Urothelium cell line (cell line): Measurements from ENCODE around the gene MARCHF11.

Experiments
- DNase-seq: peaks from one replicate; pipeline ENCODE4 v3.0.0; 2011; ENCODE audit warnings: low spot score, mixed read lengths
- FAIRE-seq: peaks from 2 replicates; lab custom pipeline; 2011; peaks lifted over from hg19 to GRCh38; lab: Jason Lieb, UNC

MARCHF11 gene

DNA sequence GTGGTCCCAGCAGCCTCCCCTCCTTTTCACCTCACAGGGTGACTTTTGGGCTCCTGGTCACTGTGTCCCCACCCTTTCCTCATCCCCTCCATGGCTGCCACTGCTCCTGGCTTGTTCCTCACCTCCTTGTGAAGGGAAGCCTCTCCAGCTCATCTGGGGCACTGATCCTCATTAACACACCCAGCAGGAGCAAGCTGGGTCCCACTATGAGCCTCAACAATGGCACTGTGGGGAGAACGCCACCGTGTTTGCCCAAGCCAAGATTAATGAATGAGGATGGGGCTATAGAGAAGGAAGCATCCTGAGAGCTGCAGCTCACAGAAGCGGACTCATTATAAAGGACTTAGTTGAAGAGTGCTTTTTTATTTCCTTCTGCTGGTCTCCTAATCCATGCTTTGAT, 118.4 kb downstream of the MARCHF11 start:
- DNase-seq (no peak), FAIRE-seq (no peak)

DNA sequence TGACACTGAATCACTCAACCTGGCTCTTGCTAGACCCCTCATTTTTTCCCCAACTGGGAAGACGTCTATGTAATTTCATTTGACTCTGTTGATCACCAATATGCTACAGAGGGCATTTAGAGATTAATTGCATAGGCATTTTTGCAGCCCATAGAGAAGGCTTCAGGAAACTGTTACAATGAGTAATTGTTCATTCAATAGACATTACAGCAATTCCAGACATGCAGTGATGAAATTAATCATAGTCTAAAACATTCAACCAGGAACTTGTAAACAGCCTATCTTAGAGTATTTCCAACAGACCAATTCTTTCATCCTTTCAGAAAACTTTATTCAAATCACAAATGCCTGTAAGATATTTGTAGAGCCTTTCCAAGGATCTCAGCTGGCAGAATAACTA, 122.3 kb downstream of the MARCHF11 start:
- DNase-seq (no peak), FAIRE-seq (no peak)

DNA sequence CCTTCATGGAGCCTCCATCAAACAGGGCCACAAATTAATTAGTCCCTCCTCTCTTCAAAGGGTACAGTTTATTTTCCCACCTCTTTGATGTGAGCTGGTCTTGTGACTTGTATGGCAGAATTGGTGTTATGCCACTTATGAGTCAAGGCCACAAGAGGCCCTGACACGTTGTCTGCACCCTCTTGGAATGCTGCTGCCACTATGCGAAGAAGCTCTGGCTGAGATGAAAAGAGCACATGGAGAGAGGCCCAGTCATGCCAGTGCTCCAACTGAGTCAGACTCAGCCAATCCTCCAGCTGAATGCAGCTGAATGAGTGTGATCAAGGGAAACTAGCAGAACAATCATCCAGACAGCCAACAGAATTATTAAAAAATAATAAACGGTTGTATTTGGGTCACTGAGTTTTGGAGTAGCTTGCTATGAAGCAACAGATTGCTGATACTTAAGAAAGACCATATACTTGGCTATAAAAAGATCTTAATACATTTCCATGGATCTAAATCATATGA, 128.3 kb downstream of the MARCHF11 start:
- no peak for FAIRE-seq
- no peak for DNase-seq

DNA sequence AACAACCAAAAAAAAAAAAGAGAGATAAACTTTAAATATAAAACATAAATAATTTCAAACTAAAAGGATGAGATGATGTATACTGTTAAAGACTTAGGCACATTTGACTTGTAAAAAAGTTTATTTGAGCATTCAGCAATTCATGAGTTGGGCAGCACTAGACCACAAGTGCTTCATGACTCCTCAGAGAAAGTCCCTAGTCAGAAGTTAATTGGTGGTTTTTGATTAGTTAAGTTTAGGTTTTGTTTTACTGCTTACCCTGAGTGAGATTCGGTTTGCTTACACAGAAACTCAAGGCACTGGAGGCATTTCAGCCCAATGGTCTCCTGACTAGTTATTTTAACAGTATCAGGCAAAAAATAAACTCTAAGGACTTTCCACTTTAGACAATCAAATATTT, 129.2 kb downstream of the MARCHF11 start:
- FAIRE-seq (no peak), DNase-seq (no peak)

DNA sequence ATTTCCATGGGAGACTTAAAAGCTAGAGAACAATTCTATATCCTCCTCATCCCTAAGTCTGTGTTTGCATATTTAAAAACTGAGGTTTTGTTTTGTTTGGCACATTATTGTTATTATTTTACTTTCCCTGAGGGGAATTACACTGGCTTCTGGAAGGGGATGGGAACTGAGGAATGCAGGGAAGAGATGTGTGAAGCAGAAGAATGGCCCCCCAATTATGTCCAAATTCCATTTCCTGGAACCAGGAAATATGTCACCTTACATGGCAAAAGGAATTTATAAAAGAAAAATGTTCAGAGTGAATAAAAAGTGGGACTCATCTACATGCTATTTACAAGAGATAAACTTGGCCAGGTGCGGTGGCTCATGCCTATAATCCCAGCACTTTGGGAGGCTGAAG, 129.8 kb downstream of the MARCHF11 start:
- no peak for FAIRE-seq
- DNase-seq: no peak

DNA sequence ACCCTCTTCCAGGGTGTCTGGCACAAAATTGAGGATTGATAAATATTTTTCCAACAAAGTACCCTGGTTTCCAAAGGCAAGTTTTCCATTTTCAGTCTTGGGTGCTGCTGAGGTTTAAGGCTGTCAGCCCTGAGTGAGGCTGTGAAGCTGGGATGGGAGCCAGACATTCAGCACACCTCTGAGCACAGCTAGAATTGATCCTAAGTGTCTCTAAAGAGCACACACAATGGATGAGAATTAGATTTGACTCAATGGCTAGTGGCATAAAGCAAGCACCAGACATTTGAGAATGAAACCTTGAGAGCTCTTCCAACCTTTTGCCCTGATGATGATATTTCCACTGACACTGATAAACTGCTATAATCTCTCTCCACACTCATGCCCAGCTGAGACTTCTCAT, 131.5 kb downstream of the MARCHF11 start:
- no peak for FAIRE-seq
- DNase-seq: no peak

DNA sequence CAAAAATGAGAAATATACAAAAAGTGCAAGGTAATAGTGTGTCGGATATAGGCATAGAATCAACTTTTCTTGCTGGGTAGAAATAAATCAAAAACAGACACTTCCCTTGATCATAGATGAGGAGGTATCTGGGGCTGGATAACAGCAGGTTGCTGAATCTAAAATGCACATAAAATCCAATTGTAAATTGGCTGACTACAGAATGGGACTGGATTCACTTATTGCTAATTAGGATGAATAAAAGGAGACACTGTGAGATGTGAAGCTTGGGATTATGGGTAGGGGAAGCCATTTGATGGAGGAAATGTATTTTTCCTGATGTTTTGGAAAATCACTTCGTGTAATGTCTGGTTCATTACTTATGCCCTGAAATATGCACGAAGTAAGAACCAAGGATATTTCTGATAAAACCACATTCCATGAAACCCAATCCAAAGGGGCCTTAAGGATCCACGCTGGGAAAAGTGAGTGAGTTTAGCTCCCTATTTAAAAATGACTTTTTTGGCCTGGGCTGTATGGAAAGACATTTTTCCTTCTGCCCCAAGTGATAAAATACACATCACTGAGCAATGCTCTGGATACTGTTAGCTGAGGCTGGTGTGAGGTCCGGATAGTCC, 136.1 kb downstream of the MARCHF11 start:
- FAIRE-seq: no peak

DNA sequence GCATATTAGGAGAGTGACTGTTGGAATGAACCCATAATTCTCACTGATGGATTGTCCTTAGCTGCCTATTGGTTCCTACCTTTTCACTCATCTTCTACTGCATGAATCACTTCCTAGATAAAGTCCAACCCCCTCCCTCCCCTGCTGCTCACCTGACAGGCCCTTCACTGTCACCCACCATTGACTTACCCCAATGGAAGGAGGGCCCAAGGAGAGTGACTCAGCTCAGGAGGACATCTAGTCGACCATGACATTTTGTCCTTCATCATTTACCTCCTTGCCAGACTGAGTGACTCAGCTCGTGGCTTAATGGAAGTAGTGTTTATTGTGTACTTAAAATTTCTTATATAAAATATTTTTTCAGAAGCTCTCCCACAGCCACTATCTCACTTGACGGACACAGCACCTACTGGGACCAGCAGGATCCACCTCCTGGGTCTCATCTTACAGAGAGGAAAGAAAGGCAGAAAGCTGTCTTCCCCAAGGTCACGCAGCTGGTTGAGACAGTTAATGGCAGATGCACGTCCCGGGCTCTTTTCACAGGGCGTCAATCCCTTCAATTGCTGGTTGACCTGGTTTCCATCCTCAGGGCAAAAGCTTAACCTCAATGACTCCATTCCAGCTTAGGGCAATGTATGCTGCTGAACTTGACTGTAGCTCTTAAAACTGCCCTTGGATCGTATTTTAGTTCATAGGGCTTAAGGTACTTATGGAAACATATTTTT, 142.3 kb downstream of the MARCHF11 start:
- peak; percentile 69 for FAIRE-seq
- no peak for DNase-seq

More for the DNA sequence above, 136.1 kb downstream of the MARCHF11 start:
- DNase-seq: no peak

DNA sequence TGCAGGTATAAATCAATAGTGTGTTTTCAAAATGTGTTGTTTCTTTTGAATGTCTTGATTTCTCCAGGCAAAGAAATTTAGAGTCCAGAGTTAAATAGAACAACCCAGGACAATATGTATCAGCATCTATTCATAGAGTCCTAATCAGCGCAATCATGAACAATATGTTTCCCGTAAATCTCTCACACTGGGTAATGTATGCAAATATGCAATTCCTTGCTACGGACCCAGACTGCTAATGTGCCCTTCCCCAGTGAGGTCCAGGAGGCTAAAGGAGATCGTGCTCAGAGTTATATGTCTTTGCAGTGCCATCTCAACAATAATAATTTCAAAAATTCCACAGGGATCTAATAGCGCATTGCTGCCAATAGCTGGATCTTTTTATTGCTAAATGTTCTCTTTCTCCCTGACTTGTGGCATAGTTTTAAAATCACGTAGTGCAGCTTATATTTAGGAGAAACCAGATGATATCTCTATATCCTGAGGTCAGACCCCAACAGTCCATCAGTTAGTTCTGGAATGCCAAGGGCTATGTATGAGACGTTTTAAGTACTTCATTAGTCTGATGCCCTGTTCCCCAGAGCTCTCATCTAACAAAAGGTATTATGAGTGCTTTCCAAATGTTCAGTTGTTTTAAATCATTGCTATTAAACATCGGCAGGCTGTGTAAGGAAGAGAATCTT, 145.1 kb downstream of the MARCHF11 start:
- no peak for DNase-seq
- no peak for FAIRE-seq

DNA sequence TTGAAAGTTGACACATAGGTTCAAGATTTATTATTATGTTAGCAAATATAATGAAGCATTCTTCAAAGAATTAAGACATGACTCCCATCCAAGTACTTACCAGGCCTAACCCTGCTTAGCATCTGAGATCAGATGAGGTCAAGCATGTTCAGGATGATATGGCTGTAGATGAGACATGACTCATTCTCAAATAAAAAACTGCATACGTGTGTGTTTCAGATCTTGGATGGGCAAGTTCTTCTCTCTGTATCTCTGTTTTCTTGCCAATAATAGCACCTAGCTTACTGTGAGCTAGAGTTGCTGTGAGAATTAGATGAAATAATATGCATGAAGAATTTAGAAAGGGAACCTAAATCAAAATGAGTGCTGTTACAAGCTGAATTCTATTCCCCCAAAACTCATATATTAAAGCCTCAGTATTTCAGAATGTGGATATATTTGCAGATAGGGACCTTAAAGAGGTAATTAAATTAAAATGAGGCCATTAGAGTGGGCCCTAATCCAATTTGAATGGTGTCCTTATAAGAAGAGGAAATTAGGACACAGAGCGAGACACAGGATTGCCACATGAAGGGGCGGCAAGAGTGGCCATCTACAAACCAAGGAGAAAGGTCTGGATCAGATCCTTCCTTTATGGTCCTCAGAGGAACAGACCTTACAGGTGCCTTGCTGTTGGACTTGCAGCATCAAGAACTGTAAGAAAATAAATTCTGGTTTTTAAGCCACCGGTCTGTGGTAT, 146.2 kb downstream of the MARCHF11 start:
- no peak for DNase-seq

DNA sequence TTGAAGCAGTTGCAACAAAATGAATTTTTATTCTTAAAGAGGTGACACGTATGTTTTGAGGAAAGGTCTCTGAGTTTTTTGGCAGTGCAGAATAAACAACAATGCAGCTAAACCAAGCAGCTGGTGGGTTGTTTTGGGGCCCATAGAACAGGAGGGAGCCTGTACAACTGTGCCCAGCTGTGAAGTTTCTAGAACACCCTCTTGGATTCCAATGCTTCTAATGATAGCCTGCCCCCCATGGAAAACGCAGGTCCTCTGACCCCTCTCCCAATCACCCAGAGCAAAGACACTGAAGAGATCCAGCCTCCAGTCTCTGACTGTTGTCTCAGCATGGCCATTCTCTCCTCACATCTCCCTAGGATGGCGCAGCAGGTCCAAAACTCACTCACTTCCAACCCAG, 150.9 kb downstream of the MARCHF11 start:
- no peak for FAIRE-seq
- no peak for DNase-seq

More for the DNA sequence above, 146.2 kb downstream of the MARCHF11 start:
- no peak for FAIRE-seq

DNA sequence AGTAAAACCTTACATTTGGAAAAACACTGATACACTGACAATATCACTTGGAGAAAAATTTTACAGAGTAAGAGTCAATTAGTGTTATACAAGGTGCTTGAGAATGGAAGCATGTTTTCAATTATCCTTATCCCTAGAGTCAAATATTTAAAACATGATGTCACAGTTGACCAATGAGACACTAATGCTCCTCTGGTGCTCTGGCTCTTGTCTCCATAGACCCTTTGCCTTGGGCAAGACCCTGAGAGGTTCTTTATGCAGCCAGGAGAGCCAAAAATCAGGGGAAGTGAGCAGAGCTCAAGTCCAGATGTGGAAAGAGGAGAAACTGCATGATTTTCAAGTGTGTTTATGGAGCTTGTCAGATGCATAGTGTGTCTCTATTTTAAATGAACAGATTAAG, 153.9 kb downstream of the MARCHF11 start:
- FAIRE-seq (no peak), DNase-seq (no peak)

DNA sequence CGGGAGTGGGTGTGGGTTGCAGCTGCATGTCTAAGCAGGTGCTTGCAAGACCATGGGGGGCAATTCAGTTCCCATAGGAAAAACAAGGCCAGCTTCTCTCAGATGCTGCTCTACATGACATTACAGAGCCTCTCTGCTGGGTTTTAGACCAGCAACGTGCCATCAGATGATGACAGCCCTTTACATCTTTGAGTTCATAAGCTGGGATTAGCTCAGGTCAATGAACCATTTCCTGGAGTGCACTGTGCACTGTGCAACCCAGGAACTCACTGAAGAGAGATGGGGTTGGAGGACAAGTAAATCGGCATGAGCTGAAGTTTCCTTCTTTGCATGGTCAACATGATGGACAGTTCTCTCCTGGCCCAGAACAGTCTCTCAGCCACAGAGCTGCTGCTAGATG, 160.6 kb downstream of the MARCHF11 start:
- no peak for DNase-seq
- FAIRE-seq: no peak

DNA sequence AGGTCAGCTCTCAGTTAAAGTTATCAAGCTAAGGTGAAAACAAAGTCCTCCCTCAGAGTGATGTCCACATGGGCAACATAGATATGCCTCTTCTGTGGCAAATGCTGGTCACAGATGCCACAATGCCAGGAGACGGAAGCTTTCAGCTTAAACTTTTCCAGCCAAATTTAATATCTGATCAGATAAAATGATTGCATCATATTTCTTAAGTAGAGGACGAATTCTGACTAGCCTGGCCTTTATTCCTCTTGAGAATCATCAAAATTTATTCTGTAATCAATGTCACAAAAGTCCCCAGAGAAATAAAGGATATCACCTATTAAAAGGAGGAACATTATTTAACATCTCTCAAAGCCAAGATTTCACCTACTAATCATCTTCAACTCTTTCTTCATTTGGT, 161.9 kb downstream of the MARCHF11 start:
- no peak for DNase-seq
- FAIRE-seq: no peak
